SU-DHL-6 (cell line): Measurements from ENCODE around the gene NT5C1A.

Source experiments
- H2AFZ ChIP-seq: fragments of 200-600 bp; sonication (generic); 2 replicates; pipeline ENCODE4 v1.6.1; 2014; ENCODE audit warnings: low read depth, mild to moderate bottlenecking, moderate library complexity, mixed read lengths, antibody characterized with exemption, low read length; ENCODE audit not compliant: severe bottlenecking
- H3F3A ChIP-seq: fragments of 200-600 bp; shearing (Covaris generic); 2 replicates; pipeline ENCODE4 v1.6.0; 2016; ENCODE audit warnings: antibody characterized with exemption, mild to moderate bottlenecking; ENCODE audit not compliant: insufficient read depth
- H3K27ac ChIP-seq: fragments of 200-600 bp; sonication (generic); 2 replicates; pipeline ENCODE4 v1.5.1; 2016; ENCODE audit warnings: low read depth, mild to moderate bottlenecking, low read length, moderate library complexity, mixed read lengths
- H3K27me3 ChIP-seq: fragments of 200-600 bp; sonication (generic), shearing (Covaris generic); 2 replicates; pipeline ENCODE4 v1.6.0; 2014; ENCODE audit warnings: mild to moderate bottlenecking, low read length
- H3K36me3 ChIP-seq: fragments of 200-600 bp; sonication (generic); 2 replicates; pipeline ENCODE4 v1.6.1; 2014; ENCODE audit warnings: mild to moderate bottlenecking, low read length, mixed read lengths
- H3K4me2 ChIP-seq: fragments of 300-600, 200-600 bp; shearing (Covaris generic), sonication (generic); 2 replicates; pipeline ENCODE4 v1.6.0; 2014; ENCODE audit warnings: low read length, low read depth, mild to moderate bottlenecking; ENCODE audit not compliant: poor library complexity, severe bottlenecking
- H3K4me3 ChIP-seq: fragments of 200-600 bp; sonication (generic); 2 replicates; pipeline ENCODE4 v1.5.1; 2014; ENCODE audit warnings: antibody characterized with exemption, low read length, mild to moderate bottlenecking, mixed read lengths; ENCODE audit not compliant: insufficient read depth, poor library complexity, severe bottlenecking
- H3K79me2 ChIP-seq: fragments of 200-600 bp; sonication (generic); 2 replicates; pipeline ENCODE4 v1.6.1; 2014; ENCODE audit warnings: mild to moderate bottlenecking, low read length, moderate library complexity; ENCODE audit not compliant: insufficient read depth
- H3K9ac ChIP-seq: fragments of 200-600 bp; sonication (generic); 2 replicates; pipeline ENCODE4 v1.7.0; 2014; ENCODE audit warnings: mild to moderate bottlenecking, low read length
- H3K9me2 ChIP-seq: fragments of 200-600 bp; sonication (generic); replicated peaks from 2 replicates; pipeline ENCODE4 v1.6.1; 2014; ENCODE audit warnings: low read length; ENCODE audit not compliant: insufficient read depth
- H3K9me3 ChIP-seq: fragments of 200-600 bp; sonication (generic); 2 replicates; pipeline ENCODE4 v1.6.1; 2014; ENCODE audit warnings: low read length, mixed read lengths; ENCODE audit not compliant: insufficient read depth
- H4K20me1 ChIP-seq: fragments of 200-600 bp; sonication (generic); 2 replicates; pipeline ENCODE4 v1.6.1; 2014; ENCODE audit warnings: low read depth, mild to moderate bottlenecking, antibody characterized with exemption, low read length, moderate library complexity, mixed read lengths
- EZH2phosphoT487 ChIP-seq: fragments of 200-600 bp; sonication (generic), shearing (Covaris generic); conservative IDR thresholded peaks from 2 replicates; pipeline ENCODE4 v1.6.1; 2018; ENCODE audit warnings: mild to moderate bottlenecking, antibody characterized with exemption, low read length, moderate library complexity, mixed read lengths
- TF ChIP-seq, protein P1 (sequence below): fragments of 200-600 bp; sonication (generic); IDR thresholded peaks from one replicate; pipeline ENCODE4 v1.5.1; 2017; ENCODE audit warnings: antibody characterized with exemption, mild to moderate bottlenecking, low read length, moderate library complexity; ENCODE audit not compliant: insufficient read depth, poor library complexity, severe bottlenecking

NT5C1A gene

GRCh38 chr1:39680751-39681150 lies 8.8 kb upstream of the NT5C1A start:
- Histone ChIP-seq H3K36me3 (no peaks in the 10 kb centered on the region), H2AFZ (no peak overlapping the region), H3K4me2 (no peak overlapping the region), H3K9me3 (no peaks in the 10 kb centered on the region), H3K27me3 (no peaks in the 10 kb centered on the region), H3K9me2 (no peaks in the 10 kb centered on the region), H3K27ac (no peak overlapping the region), H3K79me2 (no peaks in the 10 kb centered on the region), H4K20me1 (no peaks in the 10 kb centered on the region), H3K9ac (no peak overlapping the region), H3F3A (no peaks in the 10 kb centered on the region), H3K4me3 (no peak overlapping the region)
- TF ChIP-seq EZH2phosphoT487 = no peak
- TF ChIP-seq, protein P1, sequence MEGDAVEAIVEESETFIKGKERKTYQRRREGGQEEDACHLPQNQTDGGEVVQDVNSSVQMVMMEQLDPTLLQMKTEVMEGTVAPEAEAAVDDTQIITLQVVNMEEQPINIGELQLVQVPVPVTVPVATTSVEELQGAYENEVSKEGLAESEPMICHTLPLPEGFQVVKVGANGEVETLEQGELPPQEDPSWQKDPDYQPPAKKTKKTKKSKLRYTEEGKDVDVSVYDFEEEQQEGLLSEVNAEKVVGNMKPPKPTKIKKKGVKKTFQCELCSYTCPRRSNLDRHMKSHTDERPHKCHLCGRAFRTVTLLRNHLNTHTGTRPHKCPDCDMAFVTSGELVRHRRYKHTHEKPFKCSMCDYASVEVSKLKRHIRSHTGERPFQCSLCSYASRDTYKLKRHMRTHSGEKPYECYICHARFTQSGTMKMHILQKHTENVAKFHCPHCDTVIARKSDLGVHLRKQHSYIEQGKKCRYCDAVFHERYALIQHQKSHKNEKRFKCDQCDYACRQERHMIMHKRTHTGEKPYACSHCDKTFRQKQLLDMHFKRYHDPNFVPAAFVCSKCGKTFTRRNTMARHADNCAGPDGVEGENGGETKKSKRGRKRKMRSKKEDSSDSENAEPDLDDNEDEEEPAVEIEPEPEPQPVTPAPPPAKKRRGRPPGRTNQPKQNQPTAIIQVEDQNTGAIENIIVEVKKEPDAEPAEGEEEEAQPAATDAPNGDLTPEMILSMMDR = no peak

DNA sequence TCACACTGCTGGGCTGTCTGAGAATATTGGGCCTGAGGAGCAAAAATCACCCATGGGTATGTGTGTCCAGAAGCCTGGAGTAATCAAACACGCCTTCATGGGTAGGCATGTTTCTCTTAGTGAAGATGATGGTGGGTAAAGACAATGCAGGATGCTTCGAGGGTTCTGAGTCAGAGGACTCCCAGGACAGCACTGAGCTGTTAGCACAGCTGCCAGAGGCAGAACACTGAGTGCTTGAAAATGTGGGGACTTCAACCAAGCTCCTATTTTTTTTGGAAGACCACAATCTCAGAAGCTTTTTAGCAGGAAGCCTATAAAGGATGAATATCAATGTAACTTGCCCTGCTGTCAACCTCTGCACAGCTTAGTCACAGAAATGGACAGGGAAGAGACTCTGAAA lies 7.9 kb upstream of the NT5C1A start:
- Histone ChIP-seq H4K20me1 (no peaks in the 10 kb centered on the region), H3K9me2 (no peaks in the 10 kb centered on the region), H3K4me3 (no peak overlapping the region), H3F3A (no peaks in the 10 kb centered on the region), H3K4me2 (no peak overlapping the region), H3K27me3 (no peaks in the 10 kb centered on the region), H3K9ac (no peak overlapping the region), H2AFZ (no peak overlapping the region), H3K9me3 (no peaks in the 10 kb centered on the region), H3K36me3 (no peaks in the 10 kb centered on the region), H3K79me2 (no peaks in the 10 kb centered on the region), H3K27ac (no peak overlapping the region)
- no peak for TF ChIP-seq EZH2phosphoT487

DNA sequence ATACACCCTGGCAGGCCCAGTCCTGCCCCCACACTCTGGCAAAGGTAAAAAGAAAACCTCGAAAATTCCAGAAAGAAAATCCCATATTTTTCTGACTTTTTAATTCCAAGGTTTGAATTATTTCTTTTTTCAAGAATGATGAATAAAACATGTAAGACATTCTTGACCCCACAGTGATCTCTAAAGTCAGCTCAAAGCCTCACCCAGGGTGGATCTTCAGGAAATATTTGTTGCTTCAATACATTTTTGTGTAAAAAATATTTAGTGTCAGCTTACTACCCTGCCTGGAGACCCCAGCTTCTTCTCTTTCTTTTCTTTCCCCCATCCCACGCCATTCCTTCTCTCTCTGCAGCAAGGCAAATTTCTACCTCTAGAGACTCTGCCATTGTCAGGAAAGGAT lies 7.0 kb upstream of the NT5C1A start:
- Histone ChIP-seq H3K4me2 (no peak overlapping the region), H3K4me3 (no peak overlapping the region), H3K9me2 (no peaks in the 10 kb centered on the region), H2AFZ (no peak overlapping the region), H4K20me1 (no peaks in the 10 kb centered on the region), H3K9ac (no peak overlapping the region), H3K36me3 (no peaks in the 10 kb centered on the region), H3F3A (no peaks in the 10 kb centered on the region), H3K79me2 (no peaks in the 10 kb centered on the region), H3K9me3 (no peaks in the 10 kb centered on the region), H3K27me3 (no peaks in the 10 kb centered on the region), H3K27ac (no peak overlapping the region)
- TF ChIP-seq, protein P1 = no peak
- no peak for TF ChIP-seq EZH2phosphoT487

DNA sequence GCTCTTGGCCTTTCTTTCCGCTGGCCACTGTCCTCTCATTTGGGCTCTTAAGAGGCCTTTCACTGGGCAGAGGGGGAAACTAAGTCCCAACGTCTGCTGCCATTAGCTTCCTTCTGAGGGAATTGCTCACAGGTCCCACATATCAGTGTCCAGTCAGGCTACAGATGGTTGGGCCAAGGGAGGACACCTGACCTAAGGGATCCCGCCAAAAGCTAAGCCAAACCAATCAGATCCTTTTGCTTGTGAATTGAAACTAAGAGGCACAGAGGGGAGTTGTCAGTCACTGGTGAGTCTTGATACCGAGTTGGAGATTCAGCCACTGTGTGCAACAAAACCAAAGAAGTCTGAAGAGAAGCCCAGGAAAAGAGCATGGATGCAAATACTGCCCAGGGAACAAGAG lies 5.7 kb upstream of the NT5C1A start:
- H3K9ac ChIP-seq = no peak overlapping the region
- no peak overlapping the region for H3K4me3 ChIP-seq
- H3K27me3 ChIP-seq = no peaks in the 10 kb centered on the region
- H3K9me3 ChIP-seq = no peaks in the 10 kb centered on the region
- no peaks in the 10 kb centered on the region for H3F3A ChIP-seq
- H3K27ac ChIP-seq = no peak overlapping the region
- H2AFZ ChIP-seq = no peak overlapping the region
- no peaks in the 10 kb centered on the region for H3K9me2 ChIP-seq
- no peaks in the 10 kb centered on the region for H4K20me1 ChIP-seq
- TF ChIP-seq, protein P1 = no peak
- TF ChIP-seq EZH2phosphoT487 = no peak
- H3K79me2 ChIP-seq = no peaks in the 10 kb centered on the region
- no peaks in the 10 kb centered on the region for H3K36me3 ChIP-seq
- no peak overlapping the region for H3K4me2 ChIP-seq
